HEK293T (cell line): ENCODE measurements around the gene PES1.

Source experiments
- CTCF ChIA-PET: fragments of 350-600 bp; formaldehyde crosslinking; extraction: SDS; loops from one replicate; lab custom pipeline; 2021; ENCODE audit warnings: antibody characterized with exemption, inconsistent platforms; lab: Yijun Ruan, JAX
- POLR2A ChIA-PET: fragments of 350-600 bp; formaldehyde crosslinking; extraction: SDS; loops from one replicate; lab custom pipeline; 2020; ENCODE audit warnings: antibody characterized with exemption, inconsistent platforms; lab: Yijun Ruan, JAX
- DNase-seq: peaks from one replicate; pipeline ENCODE4 v3.0.0; 2012; ENCODE audit warnings: mixed read lengths; ENCODE audit errors: extremely low spot score
- ARNT ChIP-seq: fragments of 450-650 bp; IDR thresholded peaks from 2 replicates; pipeline ENCODE4 v1.6.1; 2017; ENCODE audit warnings: mild to moderate bottlenecking
- BHLHE40 ChIP-seq: fragments of 450-650 bp; IDR thresholded peaks from 2 replicates; pipeline ENCODE4 v1.6.1; 2016; ENCODE audit warnings: mild to moderate bottlenecking, moderate library complexity, borderline replicate concordance
- CTBP1 ChIP-seq: fragments of 450-650 bp; IDR thresholded peaks from 2 replicates; pipeline ENCODE4 v1.6.1; 2016; ENCODE audit warnings: borderline replicate concordance
- ELF4 ChIP-seq: fragments of 450-650 bp; IDR thresholded peaks from 2 replicates; pipeline ENCODE4 v1.6.1; 2017; ENCODE audit warnings: antibody characterized with exemption
- FOXA1 ChIP-seq: fragments of 450-650 bp; IDR thresholded peaks from 2 replicates; pipeline ENCODE4 v1.6.1; 2016; ENCODE audit warnings: mild to moderate bottlenecking
- FOXK2 ChIP-seq: fragments of 450-650 bp; IDR thresholded peaks from 2 replicates; pipeline ENCODE4 v1.6.1; 2016; ENCODE audit warnings: mild to moderate bottlenecking
- FOXM1 ChIP-seq: fragments of 450-650 bp; IDR thresholded peaks from 2 replicates; pipeline ENCODE4 v1.6.1; 2017; ENCODE audit warnings: mild to moderate bottlenecking, borderline replicate concordance
- HDGF ChIP-seq: fragments of 450-650 bp; IDR thresholded peaks from 2 replicates; pipeline ENCODE4 v1.6.1; 2017; ENCODE audit warnings: antibody characterized with exemption, borderline replicate concordance
- L3MBTL2 ChIP-seq: fragments of 450-650 bp; conservative IDR thresholded peaks from 2 replicates; pipeline ENCODE4 v1.6.1; 2016; ENCODE audit warnings: mild to moderate bottlenecking
- LEF1 ChIP-seq: fragments of 450-650 bp; IDR thresholded peaks from 2 replicates; pipeline ENCODE4 v1.6.1; 2017; ENCODE audit warnings: mild to moderate bottlenecking, borderline replicate concordance
- NFRKB ChIP-seq: fragments of 450-650 bp; IDR thresholded peaks from 2 replicates; pipeline ENCODE4 v1.6.1; 2016; ENCODE audit warnings: mild to moderate bottlenecking, moderate library complexity
- PKNOX1 ChIP-seq: fragments of 450-650 bp; IDR thresholded peaks from 2 replicates; pipeline ENCODE4 v1.6.1; 2016
- SP1 ChIP-seq: fragments of 450-650 bp; IDR thresholded peaks from 2 replicates; pipeline ENCODE4 v1.6.1; 2017
- SUZ12 ChIP-seq: fragments of 450-650 bp; IDR thresholded peaks from 2 replicates; pipeline ENCODE4 v1.6.1; 2016; ENCODE audit warnings: mild to moderate bottlenecking
- TARDBP ChIP-seq: fragments of 450-650 bp; IDR thresholded peaks from 2 replicates; pipeline ENCODE4 v1.6.1; 2016
- ZNF384 ChIP-seq: fragments of 450-650 bp; IDR thresholded peaks from 2 replicates; pipeline ENCODE4 v1.6.1; 2016

Gene PES1

GRCh38 chr22:30602049-30602448, 10.3 kb upstream of the PES1 start:
- DNase-seq: no peak
- CTCF ChIA-PET: interaction anchor here (0.6 to 1.3 kb wide), 6 partner anchors 9 to 352 kb away, joined by 3 to 4 read pairs (median 3); partner anchors contain the start of gene PES1
- POLR2A ChIA-PET: interaction anchor here (1.0 kb wide), 1 partner anchor 11 kb away, joined by 5 read pairs; the partner anchor contains the start of gene PES1
- TF ChIP-seq LEF1 (no peak), L3MBTL2 (no peak), FOXM1 (no peak), PKNOX1 (no peak), TARDBP (no peak), ZNF384 (no peak), HDGF (no peak)

- POLR2A ChIA-PET: interaction anchor here (1.0 kb wide), 1 partner anchor 10 kb away, joined by 5 read pairs; the partner anchor contains the start of gene PES1
- DNase-seq: no peak
- CTCF ChIA-PET: interaction anchor here (0.9 to 1.3 kb wide), 5 partner anchors 8 to 351 kb away, joined by 3 to 4 read pairs (median 3); partner anchors contain the start of gene PES1
- no peak for TF ChIP-seq SP1
- TF ChIP-seq HDGF: no peak
- TF ChIP-seq TARDBP: no peak
- no peak for TF ChIP-seq SUZ12
- no peak for TF ChIP-seq LEF1
- TF ChIP-seq CTBP1: no peak
- no peak for TF ChIP-seq NFRKB
- TF ChIP-seq PKNOX1: no peak
- TF ChIP-seq L3MBTL2: no peak
- TF ChIP-seq ZNF384: no peak
- TF ChIP-seq FOXA1: no peak
- TF ChIP-seq ARNT: no peak
- no peak for TF ChIP-seq FOXM1
- no peak for TF ChIP-seq BHLHE40
- TF ChIP-seq ELF4: no peak
- TF ChIP-seq FOXK2: no peak
These were observed 9.8 kb upstream of the PES1 start for GRCh38 chr22:30601464-30601863.

- no peak for TF ChIP-seq PKNOX1
- TF ChIP-seq FOXK2: no peak
- TF ChIP-seq FOXA1: no peak
- TF ChIP-seq SP1: no peak
- no peak for TF ChIP-seq BHLHE40
- TF ChIP-seq L3MBTL2: no peak
- no peak for TF ChIP-seq SUZ12
- TF ChIP-seq FOXM1: no peak
- no peak for TF ChIP-seq CTBP1
- no peak for TF ChIP-seq NFRKB
- no peak for TF ChIP-seq ARNT
- TF ChIP-seq LEF1: no peak
- no peak for TF ChIP-seq ZNF384
- TF ChIP-seq TARDBP: no peak
- no peak for TF ChIP-seq HDGF
- no peak for TF ChIP-seq ELF4
- POLR2A ChIA-PET: no interaction called here
- CTCF ChIA-PET: no interaction called here
- no peak for DNase-seq
These were observed 9.2 kb upstream of the PES1 start for GRCh38 chr22:30600921-30601320.

- TF ChIP-seq FOXM1 (no peak), FOXK2 (no peak), FOXA1 (no peak), ARNT (no peak), L3MBTL2 (no peak), HDGF (no peak), CTBP1 (no peak), TARDBP (no peak), PKNOX1 (no peak), BHLHE40 (no peak), SP1 (no peak), SUZ12 (no peak), ZNF384 (no peak), NFRKB (no peak), LEF1 (no peak), ELF4 (no peak)
- no peak for DNase-seq
- ChIA-PET CTCF (no interaction called here), POLR2A (no interaction called here)
These were observed 7.3 kb upstream of the PES1 start for GRCh38 chr22:30598986-30599385.

- POLR2A ChIA-PET: no interaction called here
- no peak for DNase-seq
- TF ChIP-seq PKNOX1 (no peak), L3MBTL2 (no peak), SP1 (no peak), FOXM1 (no peak), HDGF (no peak), NFRKB (no peak), ZNF384 (no peak), ELF4 (no peak), TARDBP (no peak), CTBP1 (no peak), FOXA1 (no peak), SUZ12 (no peak), FOXK2 (no peak), ARNT (no peak)
- CTCF ChIA-PET: no interaction called here
These were observed 5.2 kb upstream of the PES1 start for GRCh38 chr22:30596886-30597285.
